Measurements from ENCODE around the gene MSI2.

MSI2 gene

GRCh38 chr17:57424273-57424672, 167.9 kb downstream of the MSI2 start:
- no peak for DNase-seq (ENCODE audit: low spot score)
- POLR2A ChIA-PET (ENCODE audit: low non-redundant PET): no interaction called here
- peak overlapping the region; percentile 36; the same call in 1 of the 2 replicates for H3K27ac ChIP-seq
- CTCF ChIA-PET: interaction anchor here (0.6 to 1.1 kb wide), 3 partner anchors 16 to 1531 kb away, joined by 3 to 6 read pairs (median 3); no protein-coding TSS in a partner anchor
- no peak for TF ChIP-seq CTCF (conservative IDR thresholded peaks at IDR 0.05; ENCODE audit: low read depth)

- ChIA-PET POLR2A (ENCODE audit: low non-redundant PET) (no interaction called here), CTCF (interaction anchor here (0.6 to 1.1 kb wide), 3 partner anchors 15 to 1531 kb away, joined by 3 to 6 read pairs (median 3); no protein-coding TSS in a partner anchor)
- peak overlapping the region; percentile 36; the same call in 1 of the 2 replicates for H3K27ac ChIP-seq
- no peak for TF ChIP-seq CTCF (conservative IDR thresholded peaks at IDR 0.05; ENCODE audit: low read depth)
- DNase-seq (ENCODE audit: low spot score): peak; percentile 59
Measured at GRCh38 chr17:57424777-57425188, 168.5 kb downstream of the MSI2 start.

- ChIA-PET POLR2A (ENCODE audit: low non-redundant PET) (no interaction called here), CTCF (interaction anchor here (0.7 kb wide), 1 partner anchor 25 kb away, joined by 4 read pairs; no protein-coding TSS in a partner anchor)
- DNase-seq (ENCODE audit: low spot score): no peak
- H3K27ac ChIP-seq: no peak overlapping the region
- TF ChIP-seq CTCF (conservative IDR thresholded peaks at IDR 0.05; ENCODE audit: low read depth): no peak
Measured at GRCh38 chr17:57425431-57425830, 169.1 kb downstream of the MSI2 start.

- ChIA-PET CTCF (interaction anchor here (0.5 to 0.7 kb wide), 2 partner anchors 26 to 270 kb away, joined by 4 read pairs; no protein-coding TSS in a partner anchor), POLR2A (ENCODE audit: low non-redundant PET) (no interaction called here)
- no peak for DNase-seq (ENCODE audit: low spot score)
- no peak for TF ChIP-seq CTCF (conservative IDR thresholded peaks at IDR 0.05; ENCODE audit: low read depth)
- no peak overlapping the region for H3K27ac ChIP-seq
Measured at GRCh38 chr17:57425903-57426880, 169.9 kb downstream of the MSI2 start.

- no peak overlapping the region for H3K27ac ChIP-seq
- CTCF ChIA-PET: no interaction called here
- no peak for DNase-seq (ENCODE audit: low spot score)
- POLR2A ChIA-PET (ENCODE audit: low non-redundant PET): no interaction called here
- no peak for TF ChIP-seq CTCF (conservative IDR thresholded peaks at IDR 0.05; ENCODE audit: low read depth)
Measured at GRCh38 chr17:57429966-57430365, 173.6 kb downstream of the MSI2 start.

- POLR2A ChIA-PET (ENCODE audit: low non-redundant PET): no interaction called here
- DNase-seq (ENCODE audit: low spot score): no peak
- no peak overlapping the region for H3K27ac ChIP-seq
- no peak for TF ChIP-seq CTCF (conservative IDR thresholded peaks at IDR 0.05; ENCODE audit: low read depth)
- CTCF ChIA-PET: interaction anchor here (1.4 kb wide), 1 partner anchor 241 kb away, joined by 4 read pairs; no protein-coding TSS in a partner anchor
Measured at GRCh38 chr17:57431415-57431814, 175.1 kb downstream of the MSI2 start.
